Tibial nerve (tissue), 4 donors: Measurements from ENCODE around the gene CELSR1. TPM values are rescaled to one million over a fixed set of nuclear protein-coding genes. Genes with fewer than 3 reads are reported as not detected.

Source experiments
- DNase-seq, 2 donors: peaks; one replicate each; pipeline ENCODE4 v3.0.0-alpha.2; 2019; ENCODE audit warnings: low spot score in 2 of 2
- H3K27ac ChIP-seq, 4 donors: fragments of 200-600 bp; sonication (generic) in 3 of 4; one replicate each; pipeline ENCODE4 v1.5.1; 2017 to 2019; ENCODE audit warnings: mild to moderate bottlenecking in 1 of 4
- H3K27me3 ChIP-seq, 2 donors: fragments of 200-600 bp; sonication (generic) in 1 of 2; one replicate each; pipeline versions ENCODE4 v1.5.1 to v1.6.0; 2017 to 2019
- H3K36me3 ChIP-seq, 3 donors: fragments of 200-600 bp; sonication (generic); one replicate each; pipeline ENCODE4 v1.5.1; 2018 to 2019
- H3K4me1 ChIP-seq, 4 donors: fragments of 200-600 bp; sonication (generic) in 3 of 4; one replicate each; pipeline ENCODE4 v1.5.1; 2017 to 2019
- H3K4me3 ChIP-seq, 4 donors: fragments of 200-600 bp; sonication (generic) in 3 of 4; one replicate each; pipeline ENCODE4 v1.5.1; 2017 to 2019; ENCODE audit warnings: mild to moderate bottlenecking in 1 of 4, moderate library complexity in 1 of 4
- H3K9me3 ChIP-seq, 4 donors: fragments of 200-600 bp; sonication (generic) in 3 of 4; one replicate each; pipeline ENCODE4 v1.5.1; 2017 to 2019
- CTCF ChIP-seq, 5 experiments: fragments of 200-600 bp in 3 of 5; fragments of 450-650 bp in 2 of 5; sonication (generic) in 3 of 5; IDR thresholded peaks; one replicate each; pipeline ENCODE4 v1.5.1; 2016 to 2019; ENCODE audit warnings: antibody characterized with exemption in 5 of 5, mild to moderate bottlenecking in 3 of 5, moderate library complexity in 2 of 5
- EP300 ChIP-seq, 2 donors: sonication (generic); formaldehyde crosslinking; IDR thresholded peaks; one replicate each; pipeline ENCODE4 v1.6.1; 2017; ENCODE audit warnings: antibody characterized with exemption in 2 of 2, mild to moderate bottlenecking in 1 of 2
- POLR2A ChIP-seq, 2 donors: fragments of 450-650 bp; IDR thresholded peaks; one replicate each; pipeline ENCODE4 v1.6.1; 2017; ENCODE audit warnings: antibody characterized with exemption in 2 of 2, mild to moderate bottlenecking in 2 of 2, moderate library complexity in 2 of 2
- WGBS, 2 donors: methylation state at CpG; one replicate each; pipeline ENCODE4 v1.1.5; 2018; 5-methylcytosine and 5-hydroxymethylcytosine counted together
- total RNA-seq, 4 donors: library from RNA; depleted of rRNA; stranded (reverse); fragments of >200 nt; gene quantifications; one replicate each; pipeline ENCODE4 v1.1.0, GENCODE V29; 2016

The CELSR1 gene
- total RNA-seq, 4 donors from 2014 or later = 1.0 to 5.9 (median 2.6) TPM

DNA sequence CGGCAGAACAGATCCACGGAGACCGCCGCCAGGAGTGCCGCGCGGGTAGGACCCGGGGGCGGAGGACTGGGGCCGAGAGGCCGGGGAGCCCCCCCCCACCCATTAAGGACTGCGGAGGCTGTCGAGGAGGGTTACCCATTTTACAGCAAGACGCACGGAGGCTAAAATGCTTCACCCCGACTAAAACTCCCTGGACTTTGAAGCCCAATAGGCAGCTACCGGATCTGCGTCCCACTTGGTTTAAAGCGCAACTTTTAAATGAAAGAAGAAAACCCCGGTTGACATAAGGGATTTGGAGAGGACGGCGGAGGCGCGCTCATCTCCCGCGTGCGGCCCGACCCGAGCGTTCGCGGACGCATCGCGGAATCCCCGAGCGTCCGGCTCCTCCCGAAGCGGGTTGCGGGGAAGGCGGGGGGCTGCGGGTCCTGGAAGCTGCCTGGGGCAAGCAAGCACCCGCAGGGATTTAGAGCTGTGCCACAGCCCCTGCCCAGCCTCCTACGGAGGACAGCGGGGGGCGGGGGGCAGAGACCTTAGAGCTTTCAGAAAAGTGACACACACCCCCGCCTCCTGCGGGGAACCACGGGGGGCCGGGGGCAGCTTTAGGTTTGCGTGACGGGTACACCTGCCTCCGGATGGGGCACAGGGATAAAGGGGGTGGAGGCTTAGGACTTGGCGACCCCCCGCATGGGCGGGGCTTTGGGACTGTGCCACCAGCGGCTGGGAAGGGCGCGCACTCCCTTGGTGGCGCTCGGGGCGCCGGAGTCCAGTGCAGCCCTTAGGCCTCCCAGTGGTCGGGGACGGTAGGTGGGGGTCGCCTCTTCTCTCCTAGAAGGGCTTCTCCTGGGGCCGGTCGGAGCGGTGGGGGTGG is 760 bp upstream of the CELSR1 start:
- peaks cover 0 to 43% of the 10 kb centered on the region in 2 donors for H3K27me3 ChIP-seq
- no peak overlapping the region for H3K27ac ChIP-seq
- TF ChIP-seq EP300 (IDR thresholded peaks at IDR 0.05) (no peak), POLR2A (IDR thresholded peaks at IDR 0.05) (no peak), CTCF (IDR thresholded peaks at IDR 0.05) (no peak)
- H3K9me3 ChIP-seq = no peaks in the 10 kb centered on the region
- no peak for DNase-seq
- H3K4me1 ChIP-seq = peaks cover 0 to 25% (median 8%) of the 10 kb centered on the region in 4 donors
- H3K4me3 ChIP-seq = peak overlapping the region in 3 of 4 donors; percentile 27 to 50 (median 28)
- WGBS, 2 donors = 2% methylated on average over 47 to 66 of the region's 70 CpGs
- no peaks in the 10 kb centered on the region for H3K36me3 ChIP-seq

DNA sequence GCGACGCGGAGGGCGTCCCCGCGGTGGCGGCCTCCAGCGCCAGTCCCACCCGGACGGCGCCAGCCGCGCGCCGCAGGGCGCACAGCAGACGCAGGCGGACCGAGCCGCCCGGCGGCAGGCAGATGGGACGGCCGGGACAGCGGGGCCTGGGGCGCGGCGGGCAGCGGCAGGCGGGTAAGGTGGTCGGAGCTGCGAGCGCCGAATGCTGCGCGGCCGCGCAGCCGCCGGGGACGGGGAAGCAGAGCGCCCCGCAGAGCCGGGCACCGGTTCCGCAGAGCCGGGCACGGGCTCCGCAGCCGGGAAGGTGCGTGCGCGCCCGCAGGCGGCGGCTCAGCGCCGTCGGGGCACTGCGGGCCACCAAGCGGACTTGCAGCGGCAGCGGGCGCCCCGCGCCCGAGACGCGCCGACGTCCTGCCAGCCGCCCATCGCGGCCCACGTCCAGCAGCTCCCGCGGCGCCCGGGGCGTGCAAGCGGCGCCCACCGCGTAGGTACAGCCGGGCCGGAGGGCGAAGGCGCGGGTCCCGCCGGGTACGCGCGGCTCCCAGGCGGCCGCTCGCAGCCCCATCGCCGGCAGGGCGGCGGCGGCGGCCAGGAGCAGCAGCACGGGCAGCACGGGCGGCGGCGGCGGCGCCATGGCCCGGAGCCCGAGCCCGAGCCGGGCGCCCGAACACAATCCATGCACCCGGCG is 739 bp downstream of the CELSR1 start:
- Histone ChIP-seq H3K27ac (no peak overlapping the region), H3K4me3 (peak overlapping the region in 1 of 4 donors; percentile 50), H3K4me1 (peaks cover 0 to 20% (median 8%) of the 10 kb centered on the region in 4 donors), H3K27me3 (peaks cover 0 to 43% of the 10 kb centered on the region in 2 donors), H3K36me3 (no peaks in the 10 kb centered on the region), H3K9me3 (no peaks in the 10 kb centered on the region)
- 3 to 7% methylated on average over 23 to 41 of the region's 118 CpGs for WGBS, 2 donors
- no peak for DNase-seq
- no peak for TF ChIP-seq EP300 (IDR thresholded peaks at IDR 0.05)
- no peak for TF ChIP-seq POLR2A (IDR thresholded peaks at IDR 0.05)
- TF ChIP-seq CTCF (IDR thresholded peaks at IDR 0.05) = no peak

DNA sequence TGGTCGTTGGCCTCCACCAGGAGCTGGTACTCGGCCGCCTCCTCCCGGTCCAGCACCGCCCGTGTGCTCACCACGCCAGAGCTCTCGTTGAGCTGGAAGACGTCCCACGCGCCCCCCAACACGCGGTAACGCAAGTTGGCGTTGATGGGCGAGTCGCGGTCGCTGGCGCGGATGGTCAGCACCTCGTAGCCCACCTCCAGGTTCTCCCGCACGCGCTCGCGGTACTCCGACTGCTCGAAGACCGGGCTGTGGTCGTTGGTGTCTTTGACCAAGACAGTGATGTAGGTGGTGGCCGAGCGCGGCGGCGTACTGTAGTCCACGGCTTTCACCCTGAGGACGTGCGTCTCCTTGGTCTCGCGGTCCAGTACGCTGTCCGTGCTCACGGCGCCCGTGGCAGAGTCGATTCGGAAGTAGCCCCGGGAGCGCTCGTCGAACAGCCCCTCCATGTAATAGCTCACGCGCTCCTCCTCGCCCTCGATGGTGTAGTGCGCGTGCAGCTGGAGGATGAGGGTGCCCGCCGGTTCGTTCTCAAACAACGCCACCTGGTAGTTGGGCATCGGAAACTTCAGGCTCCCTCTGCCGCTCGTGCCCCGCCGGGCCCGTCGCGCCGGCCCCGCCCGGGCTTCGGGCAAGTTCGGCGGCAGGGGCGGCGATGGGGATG is 1.4 kb downstream of the CELSR1 start:
- no peak for DNase-seq
- peaks cover 0 to 20% (median 8%) of the 10 kb centered on the region in 4 donors for H3K4me1 ChIP-seq
- H3K36me3 ChIP-seq = no peaks in the 10 kb centered on the region
- no peaks in the 10 kb centered on the region for H3K9me3 ChIP-seq
- no peak overlapping the region for H3K4me3 ChIP-seq
- TF ChIP-seq EP300 (IDR thresholded peaks at IDR 0.05) (no peak), CTCF (IDR thresholded peaks at IDR 0.05) (no peak), POLR2A (IDR thresholded peaks at IDR 0.05) (no peak)
- H3K27ac ChIP-seq = no peak overlapping the region
- WGBS, 2 donors = 68 to 75% methylated on average over 64 to 78 of the region's 78 CpGs
- peaks cover 0 to 43% of the 10 kb centered on the region in 2 donors for H3K27me3 ChIP-seq

DNA sequence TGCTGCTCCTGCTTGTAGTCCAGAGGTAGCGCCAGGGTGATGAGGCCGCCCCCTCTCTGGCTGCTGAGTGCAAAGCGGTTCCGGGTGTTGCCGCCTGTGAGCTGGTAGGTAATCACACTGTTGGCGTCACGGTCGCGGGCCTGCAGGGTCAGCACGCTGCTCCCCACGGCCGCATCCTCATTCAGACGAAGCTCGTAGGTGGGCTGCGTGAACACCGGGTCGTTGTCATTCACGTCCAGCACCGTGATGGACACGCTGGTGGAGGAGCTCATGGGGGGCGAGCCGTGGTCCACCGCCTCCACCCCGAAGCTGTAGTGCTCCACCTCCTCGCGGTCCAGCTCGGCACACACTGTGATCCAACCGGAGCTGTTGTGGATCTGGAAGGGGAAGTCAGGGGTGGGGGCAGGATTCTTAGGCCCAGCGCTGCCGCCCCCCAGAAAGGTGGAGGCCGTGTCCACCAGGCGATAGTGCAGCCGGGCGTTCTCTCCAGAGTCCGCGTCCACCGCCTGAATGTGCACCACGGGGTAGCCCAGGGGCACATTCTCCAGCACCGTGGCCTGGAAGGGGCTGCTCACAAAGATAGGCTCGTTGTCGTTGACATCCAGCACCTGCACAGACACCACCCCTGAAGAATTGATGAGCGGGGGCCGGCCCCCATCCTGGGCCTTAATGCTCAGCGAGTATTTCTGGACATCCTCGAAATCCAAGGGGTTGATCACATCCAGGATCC is 2.4 kb downstream of the CELSR1 start:
- H3K27me3 ChIP-seq = peaks cover 0 to 37% of the 10 kb centered on the region in 2 donors
- DNase-seq = no peak
- peaks cover 0 to 20% (median 8%) of the 10 kb centered on the region in 4 donors for H3K4me1 ChIP-seq
- no peak for TF ChIP-seq POLR2A (IDR thresholded peaks at IDR 0.05)
- no peak for TF ChIP-seq EP300 (IDR thresholded peaks at IDR 0.05)
- TF ChIP-seq CTCF (IDR thresholded peaks at IDR 0.05) = no peak
- no peaks in the 10 kb centered on the region for H3K9me3 ChIP-seq
- WGBS, 2 donors = 95 to 97% methylated on average over 42 to 45 of the region's 45 CpGs
- H3K27ac ChIP-seq = no peak overlapping the region
- no peaks in the 10 kb centered on the region for H3K36me3 ChIP-seq
- no peak overlapping the region for H3K4me3 ChIP-seq
